Measurements from ENCODE around the gene SOX5. TPM values are rescaled to one million over a fixed set of nuclear protein-coding genes. Genes with fewer than 3 reads are reported as not detected.
"Not testable (repeated sequence)": the region's sequence is repeated elsewhere in the genome, so short reads cannot be mapped to it uniquely, and the experiment has no call there.

SOX5 gene
- total and polyA plus RNA-seq, 9 of the 15 experiments (the other 6 are each of a cell fraction or from before 2014, with no cell fraction given), result 8.3 to 16.5 (median 11.9) TPM

DNA sequence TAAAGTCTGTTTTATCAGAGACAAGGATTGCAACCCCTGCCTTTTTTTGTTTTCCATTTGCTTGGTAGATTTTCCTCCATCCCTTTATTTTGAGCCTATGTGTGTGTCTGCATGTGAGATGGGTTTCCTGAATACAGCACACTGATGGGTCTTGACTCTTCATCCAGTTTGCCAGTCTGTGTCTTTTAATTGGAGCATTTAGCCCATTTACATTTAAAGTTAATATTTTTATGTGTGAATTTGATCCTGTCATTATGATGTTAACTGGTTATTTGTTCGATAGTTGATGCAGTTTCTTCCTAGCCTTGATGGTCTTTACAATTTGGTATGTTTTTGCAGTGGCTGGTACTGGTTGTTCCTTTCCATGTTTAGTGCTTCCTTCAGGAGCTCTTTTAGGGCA, 430.0 kb downstream of the SOX5 start:
- TF ChIP-seq ZNF354B (CRISPR knock-in tag; IDR thresholded peaks at IDR 0.05) (0 out of 2 replicates have a peak, but pooled peaks have one; percentile 15), ZNF507 (tag; conservative IDR thresholded peaks at IDR 0.05) (peak; percentile 92)
- BruUV-seq (replicated peaks); intact Hi-C loops (cut with micrococcal nuclease): not testable (repeated sequence)

DNA sequence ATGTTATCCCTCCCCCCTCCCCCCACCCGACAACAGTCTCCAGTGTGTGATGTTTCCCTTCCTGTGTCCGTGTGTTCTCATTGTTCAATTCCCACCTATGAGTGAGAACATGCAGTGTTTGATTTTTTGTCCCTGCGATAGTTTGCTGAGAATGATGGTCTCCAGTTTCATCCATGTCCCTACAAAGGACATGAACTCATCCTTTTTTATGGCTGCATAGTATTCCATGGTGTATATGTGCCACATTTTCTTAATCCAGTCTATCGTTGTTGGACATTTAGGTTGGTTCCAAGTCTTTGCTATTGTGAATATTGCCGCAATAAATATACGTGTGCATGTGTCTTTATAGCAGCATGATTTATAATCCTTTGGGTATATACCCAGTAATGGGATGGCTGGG, 433.7 kb downstream of the SOX5 start:
- H3K4me3 ChIP-seq; H4K20me1 ChIP-seq (replicated peaks; ENCODE audit: control insufficient read depth, insufficient read depth, low read length); in situ Hi-C loops (cut with MboI); H2AFZ ChIP-seq (ENCODE audit: low read depth, low read length); H3K27ac ChIP-seq (ENCODE audit: extremely low read depth, low read depth, low read length); H3K9me1 ChIP-seq (ENCODE audit: control insufficient read depth, insufficient read depth, low read length); ATAC-seq; H3K9me3 ChIP-seq (replicated peaks; ENCODE audit: control insufficient read depth, insufficient read depth, low read depth, low read length); H3K27me3 ChIP-seq (ENCODE audit: control insufficient read depth in 2 of 2, insufficient read depth in 2 of 2, low read length in 2 of 2); FAIRE-seq; H3K79me2 ChIP-seq (ENCODE audit: control insufficient read depth, insufficient read depth, low read length); CTCF ChIA-PET (ENCODE audit: low intra/inter-chr PET ratio); H3K4me2 ChIP-seq (ENCODE audit: insufficient read depth, low read length); H3K36me3 ChIP-seq (ENCODE audit: control insufficient read depth, insufficient read depth, low read length); BruUV-seq (replicated peaks); H3K9ac ChIP-seq (ENCODE audit: insufficient read depth in 1 of 2, low read depth in 2 of 2, low read length in 2 of 2); DNase-seq (ENCODE audit: extremely low read depth in 1 of 4, low spot score in 3 of 4); H3K4me1 ChIP-seq (replicated peaks in 1 of 2; ENCODE audit: control insufficient read depth in 2 of 2, insufficient read depth in 2 of 2, low read length in 2 of 2); POLR2A ChIA-PET; intact Hi-C loops (cut with micrococcal nuclease): not testable (repeated sequence)
- 100% methylated on average over 1 of the region's 6 CpGs for WGBS (ENCODE audit: insufficient coverage, low coverage, missing lambda C conversion rate)
- peak; percentile 30 for TF ChIP-seq ZNF146 (CRISPR knock-in tag; IDR thresholded peaks at IDR 0.05; ENCODE audit: unreplicated experiment)

More for the DNA sequence above, 430.0 kb downstream of the SOX5 start:
- H4K20me1 ChIP-seq (replicated peaks; ENCODE audit: control insufficient read depth, insufficient read depth, low read length); H3K27ac ChIP-seq (ENCODE audit: extremely low read depth, low read depth, low read length); H3K27me3 ChIP-seq (ENCODE audit: control insufficient read depth in 2 of 2, insufficient read depth in 2 of 2, low read length in 2 of 2); H3K79me2 ChIP-seq (ENCODE audit: control insufficient read depth, insufficient read depth, low read length); H3K4me2 ChIP-seq (ENCODE audit: insufficient read depth, low read length); FAIRE-seq; H3K4me1 ChIP-seq (replicated peaks in 1 of 2; ENCODE audit: control insufficient read depth in 2 of 2, insufficient read depth in 2 of 2, low read length in 2 of 2); H3K9me1 ChIP-seq (ENCODE audit: control insufficient read depth, insufficient read depth, low read length); DNase-seq (ENCODE audit: extremely low read depth in 1 of 4, low spot score in 3 of 4); CTCF ChIA-PET (ENCODE audit: low intra/inter-chr PET ratio); H3K4me3 ChIP-seq; ATAC-seq; H3K36me3 ChIP-seq (ENCODE audit: control insufficient read depth, insufficient read depth, low read length); POLR2A ChIA-PET; H2AFZ ChIP-seq (ENCODE audit: low read depth, low read length); in situ Hi-C loops (cut with MboI); H3K9ac ChIP-seq (ENCODE audit: insufficient read depth in 1 of 2, low read depth in 2 of 2, low read length in 2 of 2): not testable (repeated sequence)
- peaks cover 13% of the 10 kb centered on the region for H3K9me3 ChIP-seq (replicated peaks; ENCODE audit: control insufficient read depth, insufficient read depth, low read depth, low read length)
- 30% methylated on average over 1 of the region's 1 CpG for WGBS (ENCODE audit: insufficient coverage, low coverage, missing lambda C conversion rate)
